Stimulated activated effector memory CD8-positive, alpha-beta T cell treated with anti-CD3 and anti-CD28 coated beads, Interleukin-12 subunit alpha, Interleukin-12 subunit beta, amount 100 ng/mL, for 72 hours (primary cell): ENCODE measurements around the gene PIMREG.

Experiments used
- ATAC-seq: fragments of 150-1000 bp; cut with Tn5 transposase; 2 replicates; pipeline ENCODE4 v1.10.0; 2021
- DNase-seq, 2 donors: peaks; one replicate each; pipeline ENCODE4 v3.0.0; 2021 to 2022; ENCODE audit warnings: low spot score in 2 of 2
- H3K27ac Mint-ChIP-seq: one replicate; pipeline ENCODE4 v1.8.0; 2022; ENCODE audit warnings: mild to moderate bottlenecking, mixed read lengths
- H3K36me3 Mint-ChIP-seq: one replicate; pipeline ENCODE4 v1.8.0; 2022; ENCODE audit warnings: mild to moderate bottlenecking, mixed read lengths
- H3K4me1 Mint-ChIP-seq: one replicate; pipeline ENCODE4 v1.8.0; 2022; ENCODE audit warnings: mixed read lengths
- H3K4me3 Mint-ChIP-seq: one replicate; pipeline ENCODE4 v1.8.0; 2022; ENCODE audit warnings: mild to moderate bottlenecking, mixed read lengths
- H3K9me3 Mint-ChIP-seq: one replicate; pipeline ENCODE4 v1.8.0; 2022; ENCODE audit warnings: mixed read lengths

The PIMREG gene

GRCh38 chr17:6452471-6453266 is 8.4 kb downstream of the PIMREG start:
- H3K36me3 Mint-ChIP-seq, result no peaks in the 10 kb centered on the region
- no peaks in the 10 kb centered on the region for H3K9me3 Mint-ChIP-seq
- ATAC-seq, result no peak
- H3K4me1 Mint-ChIP-seq, result peaks cover 28% of the 10 kb centered on the region
- no peak overlapping the region for H3K4me3 Mint-ChIP-seq
- H3K27ac Mint-ChIP-seq, result peak overlapping the region; percentile 20
- DNase-seq, result no peak

GRCh38 chr17:6453279-6454024 is 9.2 kb downstream of the PIMREG start:
- H3K4me3 Mint-ChIP-seq, result no peak overlapping the region
- H3K36me3 Mint-ChIP-seq, result no peaks in the 10 kb centered on the region
- no peaks in the 10 kb centered on the region for H3K9me3 Mint-ChIP-seq
- DNase-seq, result no peak
- peak overlapping the region; percentile 20 for H3K27ac Mint-ChIP-seq
- peaks cover 28% of the 10 kb centered on the region for H3K4me1 Mint-ChIP-seq
- ATAC-seq, result no peak

GRCh38 chr17:6454495-6455320 is 10.5 kb downstream of the PIMREG start:
- ATAC-seq (no peak), DNase-seq (no peak)
- peaks cover 28% of the 10 kb centered on the region for H3K4me1 Mint-ChIP-seq
- H3K4me3 Mint-ChIP-seq, result peak overlapping the region; percentile 34
- no peak overlapping the region for H3K27ac Mint-ChIP-seq
- no peaks in the 10 kb centered on the region for H3K36me3 Mint-ChIP-seq
- no peaks in the 10 kb centered on the region for H3K9me3 Mint-ChIP-seq

GRCh38 chr17:6455321-6455705 is 11.1 kb downstream of the PIMREG start:
- Mint-ChIP-seq H3K36me3 (no peaks in the 10 kb centered on the region), H3K4me3 (peak overlapping the region; percentile 34), H3K27ac (no peak overlapping the region), H3K9me3 (no peaks in the 10 kb centered on the region), H3K4me1 (peaks cover 28% of the 10 kb centered on the region)
- no peak for DNase-seq
- ATAC-seq, result peak; percentile 65

GRCh38 chr17:6456321-6456720 is 12.1 kb downstream of the PIMREG start:
- peak overlapping the region; percentile 14 for H3K4me3 Mint-ChIP-seq
- H3K27ac Mint-ChIP-seq, result no peak overlapping the region
- no peaks in the 10 kb centered on the region for H3K9me3 Mint-ChIP-seq
- H3K36me3 Mint-ChIP-seq, result no peaks in the 10 kb centered on the region
- DNase-seq (no peak), ATAC-seq (no peak)
- peaks cover 28% of the 10 kb centered on the region for H3K4me1 Mint-ChIP-seq

- Mint-ChIP-seq H3K27ac (no peak overlapping the region), H3K4me3 (peak overlapping the region; percentile 14), H3K4me1 (peaks cover 36% of the 10 kb centered on the region), H3K36me3 (no peaks in the 10 kb centered on the region), H3K9me3 (no peaks in the 10 kb centered on the region)
- no peak for DNase-seq
- no peak for ATAC-seq
These were observed 12.8 kb downstream of the PIMREG start for GRCh38 chr17:6456914-6457687.

GRCh38 chr17:6457688-6458459 is 13.6 kb downstream of the PIMREG start:
- H3K4me3 Mint-ChIP-seq, result no peak overlapping the region
- H3K4me1 Mint-ChIP-seq, result peaks cover 38% of the 10 kb centered on the region
- no peaks in the 10 kb centered on the region for H3K9me3 Mint-ChIP-seq
- ATAC-seq (no peak), DNase-seq (no peak)
- no peak overlapping the region for H3K27ac Mint-ChIP-seq
- H3K36me3 Mint-ChIP-seq, result no peaks in the 10 kb centered on the region

- peaks cover 32% of the 10 kb centered on the region for H3K4me1 Mint-ChIP-seq
These were observed 14.2 kb downstream of the PIMREG start for GRCh38 chr17:6458460-6458950.

GRCh38 chr17:6460531-6461161 is 16.4 kb downstream of the PIMREG start:
- ATAC-seq, result peak; percentile 40
- Mint-ChIP-seq H3K4me1 (peaks cover 28% of the 10 kb centered on the region), H3K27ac (no peak overlapping the region), H3K9me3 (no peaks in the 10 kb centered on the region), H3K4me3 (no peak overlapping the region), H3K36me3 (no peaks in the 10 kb centered on the region)
- DNase-seq, result no peak

More at GRCh38 chr17:6458460-6458950, 14.2 kb downstream of the PIMREG start:
- DNase-seq (no peak), ATAC-seq (no peak)
- Mint-ChIP-seq H3K27ac (no peak overlapping the region), H3K9me3 (no peaks in the 10 kb centered on the region), H3K36me3 (no peaks in the 10 kb centered on the region), H3K4me3 (no peak overlapping the region)

- H3K27ac Mint-ChIP-seq, result no peak overlapping the region
- H3K4me3 Mint-ChIP-seq, result no peak overlapping the region
These were observed 17.0 kb downstream of the PIMREG start for GRCh38 chr17:6461246-6461645.

GRCh38 chr17:6461792-6462524 is 17.7 kb downstream of the PIMREG start:
- Mint-ChIP-seq H3K4me1 (peaks cover 19% of the 10 kb centered on the region), H3K36me3 (no peaks in the 10 kb centered on the region), H3K9me3 (no peaks in the 10 kb centered on the region), H3K4me3 (no peak overlapping the region), H3K27ac (peak overlapping the region; percentile 18)
- ATAC-seq (peak; percentile 50), DNase-seq (no peak)

More at GRCh38 chr17:6461246-6461645, 17.0 kb downstream of the PIMREG start:
- DNase-seq, result no peak
- H3K9me3 Mint-ChIP-seq, result no peaks in the 10 kb centered on the region
- no peaks in the 10 kb centered on the region for H3K36me3 Mint-ChIP-seq
- H3K4me1 Mint-ChIP-seq, result peaks cover 26% of the 10 kb centered on the region
- no peak for ATAC-seq

GRCh38 chr17:6462692-6463091 is 18.4 kb downstream of the PIMREG start:
- Mint-ChIP-seq H3K36me3 (no peaks in the 10 kb centered on the region), H3K4me3 (no peak overlapping the region), H3K27ac (peak overlapping the region; percentile 18), H3K9me3 (no peaks in the 10 kb centered on the region), H3K4me1 (peaks cover 14% of the 10 kb centered on the region)
- DNase-seq, result no peak
- ATAC-seq, result no peak
